Smooth muscle cell (in vitro differentiated cells): ENCODE measurements around the gene GADD45A. TPM values are rescaled to one million over a fixed set of nuclear protein-coding genes. Genes with fewer than 3 reads are reported as not detected.

Source experiments
- DNase-seq: peaks from one replicate; lab custom pipeline; 2025; ENCODE audit not compliant: unreplicated experiment; lab: John Stamatoyannopoulos, UW
- H2AFZ ChIP-seq: fragments of 200-600 bp; sonication (generic); 2 replicates; pipeline ENCODE4 v1.6.0; 2016; ENCODE audit warnings: antibody characterized with exemption, low read depth, mild to moderate bottlenecking
- H3F3A ChIP-seq: fragments of 200-600 bp; sonication (generic); 2 replicates; pipeline ENCODE4 v1.6.0; 2017; ENCODE audit warnings: antibody characterized with exemption, low read depth
- H3K27ac ChIP-seq: fragments of 200-600 bp; sonication (generic); 2 replicates; pipeline ENCODE4 v1.5.1; 2016; ENCODE audit warnings: low read depth, mild to moderate bottlenecking
- H3K27me3 ChIP-seq: fragments of 200-600 bp; sonication (generic); 2 replicates; pipeline ENCODE4 v1.6.1; 2016; ENCODE audit warnings: low read depth, mild to moderate bottlenecking
- H3K36me3 ChIP-seq: fragments of 200-600 bp; sonication (generic); 2 replicates; pipeline ENCODE4 v1.5.1; 2016; ENCODE audit warnings: low read depth
- H3K4me1 ChIP-seq: fragments of 200-600 bp; sonication (generic); 2 replicates; pipeline ENCODE4 v1.5.1; 2016; ENCODE audit warnings: low read depth
- H3K4me2 ChIP-seq: fragments of 200-600 bp; sonication (generic); 2 replicates; pipeline ENCODE4 v1.6.0; 2016; ENCODE audit warnings: mild to moderate bottlenecking
- H3K4me3 ChIP-seq: fragments of 200-600 bp; sonication (generic); 2 replicates; pipeline ENCODE4 v1.5.1; 2016; ENCODE audit warnings: mild to moderate bottlenecking
- H3K79me2 ChIP-seq: fragments of 200-600 bp; sonication (generic); 2 replicates; pipeline ENCODE4 v1.6.0; 2016; ENCODE audit warnings: low read depth, mild to moderate bottlenecking
- H3K9ac ChIP-seq: fragments of 200-600 bp; sonication (generic); 2 replicates; pipeline ENCODE4 v1.6.0; 2016; ENCODE audit warnings: low read depth
- H3K9me3 ChIP-seq: fragments of 200-600 bp; sonication (generic); replicated peaks from 2 replicates; pipeline ENCODE4 v1.5.1; 2016; ENCODE audit warnings: low read depth
- H4K20me1 ChIP-seq: fragments of 200-600 bp; sonication (generic); 2 replicates; pipeline ENCODE4 v1.6.0; 2016; ENCODE audit warnings: low read depth
- CTCF ChIP-seq: fragments of 200-600 bp; sonication (generic); IDR thresholded peaks from 2 replicates; pipeline ENCODE4 v1.5.1; 2017; ENCODE audit warnings: borderline replicate concordance, mild to moderate bottlenecking, antibody characterized with exemption; ENCODE audit not compliant: insufficient read depth, poor library complexity, severe bottlenecking
- WGBS: methylation state at CpG from one replicate; pipeline ENCODE4 v1.1.7; 2016; ENCODE audit warnings: low lambda C conversion rate; 5-methylcytosine and 5-hydroxymethylcytosine counted together
- polyA plus RNA-seq: library from polyadenylated mRNA; unstranded; fragments of >200 nt; fragmentation: Nextera tagmentation; extraction: Ambion mirVana; gene quantifications from 2 replicates; pipeline ENCODE4 v1.2.1, GENCODE V29; 2016
- total RNA-seq: library from RNA; depleted of rRNA; stranded (reverse); fragments of >200 nt; gene quantifications from 2 replicates; pipeline ENCODE4 v1.2.3, GENCODE V29; 2014

Gene GADD45A
- total RNA-seq: 130 and 141 TPM in 2 replicates
- polyA plus RNA-seq: 205 and 250 TPM in 2 replicates

GRCh38 chr1:67685067-67685557, at the start of gene GADD45A:
Gene GADD45A (plus strand): TSS chr1:67685201. CDS start chr1:67685495, 294 bp downstream.
- H3K27ac ChIP-seq: peak within 1 kb of the TSS; percentile 99
- peak within 1 kb of the TSS; percentile 99 for H3K9ac ChIP-seq
- H4K20me1 ChIP-seq: peaks cover 34% of the 10 kb centered on the region
- 0% methylated on average over 35 of the region's 39 CpGs for WGBS
- TF ChIP-seq CTCF: no peak
- no peaks in the 10 kb centered on the region for H3K9me3 ChIP-seq
- H3K4me2 ChIP-seq: peak within 1 kb of the TSS; percentile 89
- peaks cover 27% of the 10 kb centered on the region for H3F3A ChIP-seq
- H3K4me3 ChIP-seq: peak within 1 kb of the TSS; percentile 93
- peak within 1 kb of the TSS; percentile 6 for H2AFZ ChIP-seq
- no peaks in the 10 kb centered on the region for H3K27me3 ChIP-seq
- peaks cover 7% of the 10 kb centered on the region for H3K79me2 ChIP-seq
- no peaks in the 10 kb centered on the region for H3K36me3 ChIP-seq
- H3K4me1 ChIP-seq: peaks cover 30% of the 10 kb centered on the region
- DNase-seq: peak; percentile 94

- no peak for TF ChIP-seq CTCF
- no peaks in the 10 kb centered on the region for H3K79me2 ChIP-seq
- H3K9me3 ChIP-seq: no peaks in the 10 kb centered on the region
Measured at GRCh38 chr1:67636146-67636545, 48.9 kb upstream of the GADD45A start.

GRCh38 chr1:67639361-67639760, 45.6 kb upstream of the GADD45A start:
- H3K27ac ChIP-seq: no peak overlapping the region
- H3K4me2 ChIP-seq: no peak overlapping the region
- no peak overlapping the region for H3K9ac ChIP-seq
- H2AFZ ChIP-seq: no peak overlapping the region
- no peaks in the 10 kb centered on the region for H3F3A ChIP-seq
- H3K4me3 ChIP-seq: no peak overlapping the region
- H3K79me2 ChIP-seq: no peaks in the 10 kb centered on the region
- 54% methylated on average over 6 of the region's 6 CpGs for WGBS
- no peaks in the 10 kb centered on the region for H3K36me3 ChIP-seq
- TF ChIP-seq CTCF: no peak
- no peaks in the 10 kb centered on the region for H4K20me1 ChIP-seq
- H3K9me3 ChIP-seq: no peaks in the 10 kb centered on the region
- peaks cover 6% of the 10 kb centered on the region for H3K4me1 ChIP-seq
- DNase-seq: no peak
- no peaks in the 10 kb centered on the region for H3K27me3 ChIP-seq

More at GRCh38 chr1:67636146-67636545, 48.9 kb upstream of the GADD45A start:
- Histone ChIP-seq H3F3A (no peaks in the 10 kb centered on the region), H3K27me3 (no peaks in the 10 kb centered on the region), H3K36me3 (no peaks in the 10 kb centered on the region), H3K4me3 (no peak overlapping the region), H3K9ac (no peak overlapping the region), H3K27ac (no peak overlapping the region), H3K4me2 (no peak overlapping the region), H3K4me1 (no peaks in the 10 kb centered on the region), H4K20me1 (no peaks in the 10 kb centered on the region), H2AFZ (no peak overlapping the region)
- DNase-seq: no peak

- WGBS: 79% methylated on average over 9 of the region's 9 CpGs
- Histone ChIP-seq H3K79me2 (no peaks in the 10 kb centered on the region), H3K27ac (no peak overlapping the region), H2AFZ (no peak overlapping the region), H3K27me3 (no peaks in the 10 kb centered on the region), H3K4me3 (no peak overlapping the region), H3K36me3 (no peaks in the 10 kb centered on the region), H3K9me3 (no peaks in the 10 kb centered on the region), H3K4me2 (no peak overlapping the region), H3K9ac (no peak overlapping the region), H3K4me1 (peaks cover 26% of the 10 kb centered on the region), H3F3A (peaks cover 14% of the 10 kb centered on the region), H4K20me1 (no peaks in the 10 kb centered on the region)
- no peak for TF ChIP-seq CTCF
- DNase-seq: no peak
Measured at GRCh38 chr1:67642629-67643028, 42.4 kb upstream of the GADD45A start.
